NCI-H748 treated with DMSO at 0.1 percent for 48 hours (cell line): ENCODE measurements around the gene REV1.
"Not testable (repeated sequence)": the region's sequence is repeated elsewhere in the genome, so short reads cannot be mapped to it uniquely, and the experiment has no call there.

Experiments
- DNase-seq: peaks from one replicate; lab custom pipeline; 2025; lab: John Stamatoyannopoulos, UW

The REV1 gene

DNA sequence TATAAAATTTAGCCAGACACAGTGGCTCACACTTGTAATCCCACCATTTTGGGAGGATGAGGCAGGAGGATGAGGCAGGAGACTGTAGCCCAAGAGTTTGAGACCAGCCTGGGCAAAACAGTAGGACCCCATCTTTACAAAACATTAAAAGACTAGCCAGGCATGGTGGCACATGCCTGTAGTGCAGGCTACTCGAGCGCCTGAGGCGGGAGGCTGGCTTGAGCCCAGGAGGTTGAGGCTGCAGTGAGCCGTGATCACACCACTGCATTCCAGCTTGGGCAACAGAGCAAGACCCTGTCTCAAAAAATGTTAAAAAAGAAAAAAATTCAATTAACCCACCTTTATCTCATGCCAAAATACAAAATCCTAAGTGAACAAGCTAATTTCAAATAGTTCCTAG lies 4.0 kb downstream of the REV1 start:
- no peak for DNase-seq

DNA sequence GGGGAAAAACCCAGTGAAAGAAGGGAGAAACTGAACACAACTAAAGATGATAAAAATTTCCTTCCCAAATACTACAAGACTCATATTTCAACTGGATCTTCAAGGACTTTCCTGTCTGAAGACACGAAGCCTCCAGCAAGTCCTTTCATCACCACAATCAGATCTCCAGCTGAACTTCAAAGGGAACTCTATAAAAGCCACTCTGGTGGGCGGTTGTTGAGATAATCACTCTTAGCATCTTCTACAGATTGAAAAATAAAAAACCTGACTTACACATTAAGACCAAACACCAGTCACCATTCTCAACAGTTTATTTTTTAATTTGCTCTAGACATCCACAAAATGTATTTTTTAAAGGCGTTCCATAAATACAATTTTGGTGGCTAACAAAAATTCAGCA lies 4.4 kb downstream of the REV1 start:
- no peak for DNase-seq

DNA sequence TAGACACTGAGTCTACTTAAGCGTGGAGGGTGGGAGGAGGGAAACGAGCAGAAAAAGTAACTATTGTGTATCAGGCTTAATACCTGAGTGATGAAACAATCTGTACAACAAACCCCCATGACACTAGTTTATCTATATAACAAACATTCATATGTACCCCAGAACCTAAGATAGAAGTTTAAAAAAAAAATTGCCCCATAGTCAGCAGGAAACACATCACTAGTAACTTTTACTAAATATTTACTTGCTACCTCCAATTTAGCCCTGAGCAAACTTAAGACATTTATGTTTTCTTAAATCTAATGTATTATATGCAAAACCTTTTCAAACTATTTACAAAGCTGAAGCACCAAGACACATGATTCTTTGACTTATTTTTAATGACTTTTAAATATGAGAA lies 5.6 kb downstream of the REV1 start:
- DNase-seq, result no peak

DNA sequence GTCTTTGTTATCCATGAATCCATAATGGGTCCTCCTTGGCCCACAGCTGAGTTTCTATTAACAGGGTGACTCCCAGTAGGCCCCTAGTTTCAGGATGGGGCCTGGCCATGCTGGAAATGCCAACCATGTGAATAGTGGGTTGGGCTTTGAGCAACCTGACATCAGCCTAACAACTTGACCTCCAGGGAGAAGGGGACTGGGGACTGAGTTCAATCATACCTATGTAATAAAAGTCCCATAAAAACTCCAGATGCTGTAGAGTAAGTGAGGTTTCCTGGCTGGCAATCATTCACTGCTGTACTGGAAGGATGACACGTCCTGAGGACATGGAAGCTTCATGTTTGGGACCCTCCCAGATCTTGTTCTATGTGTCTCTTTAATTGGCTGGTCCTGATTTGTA lies 7.9 kb downstream of the REV1 start:
- DNase-seq, result no peak

DNA sequence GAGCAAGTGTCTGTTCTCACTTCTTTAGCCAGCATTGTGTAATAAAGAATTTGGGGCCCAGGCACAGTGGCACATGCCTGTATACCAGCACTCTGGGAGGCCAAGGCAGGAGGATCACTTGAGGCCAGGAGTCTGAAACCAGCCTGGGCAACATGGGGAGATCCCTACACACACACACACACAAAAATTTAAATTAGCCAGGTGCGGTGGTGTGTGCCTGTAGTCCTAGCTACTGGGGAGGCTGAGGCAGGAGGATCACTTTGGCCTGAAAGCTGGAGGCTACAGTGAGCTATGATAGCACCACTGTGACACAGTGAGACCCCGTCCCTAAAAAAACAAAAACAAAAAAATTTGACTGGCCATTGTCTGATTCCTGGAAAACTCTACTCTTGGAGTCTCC lies 8.3 kb downstream of the REV1 start:
- DNase-seq, result no peak

DNA sequence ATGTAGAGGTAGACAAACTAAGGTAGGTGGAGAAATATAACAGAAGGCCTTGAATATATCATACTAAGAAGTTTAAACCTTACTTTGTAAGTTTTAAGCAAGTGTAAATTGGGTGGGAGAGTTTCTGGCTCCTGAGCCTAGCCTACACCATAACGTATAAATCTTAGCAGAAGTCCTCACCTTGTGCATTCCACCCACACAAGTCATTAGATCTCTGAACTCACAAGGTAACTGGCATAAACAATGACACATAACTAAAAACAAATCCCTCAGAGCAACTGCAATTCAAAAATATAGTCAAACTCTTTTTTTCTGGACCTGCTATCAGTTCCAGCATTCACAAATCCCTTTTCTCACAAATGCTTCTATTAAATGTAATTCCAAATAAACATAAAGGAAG lies 9.4 kb downstream of the REV1 start:
- no peak for DNase-seq

DNA sequence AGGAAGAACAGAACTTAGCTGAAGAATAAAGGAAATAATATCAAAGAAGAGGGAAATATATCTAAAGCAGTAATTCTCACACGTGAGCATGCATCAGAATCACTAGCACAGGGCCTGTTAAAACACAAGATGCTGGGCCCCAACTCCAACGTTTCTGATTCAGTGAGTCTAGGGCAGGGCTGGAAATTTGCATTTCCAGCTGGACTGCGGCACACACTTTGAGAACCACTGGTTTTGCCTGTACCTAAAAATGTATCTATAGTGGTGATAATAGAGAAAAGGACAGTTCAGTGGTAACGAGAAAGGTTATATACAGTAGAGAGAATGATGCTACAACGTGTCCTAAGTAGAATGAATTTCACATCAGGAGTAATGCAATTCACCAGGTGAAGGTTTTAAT lies 11.2 kb downstream of the REV1 start:
- DNase-seq, result no peak

DNA sequence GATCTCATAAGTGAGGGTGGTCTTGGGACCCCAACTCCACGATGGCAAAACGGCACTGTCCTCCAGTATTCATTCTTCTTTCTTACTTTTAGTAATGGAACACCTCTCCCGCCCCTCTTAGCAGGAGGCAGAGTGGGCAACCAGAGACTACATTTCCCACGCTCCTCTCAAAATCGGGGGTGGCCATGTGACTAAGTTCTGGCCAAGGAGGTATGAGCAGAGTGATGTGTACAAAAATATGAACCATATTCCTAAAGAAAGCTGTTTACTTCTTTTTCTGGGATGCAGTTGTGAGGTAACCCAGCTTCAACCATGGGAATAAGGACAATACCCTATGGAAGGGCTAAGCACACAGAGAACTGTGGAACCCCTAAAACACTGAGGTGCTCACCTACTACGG lies 12.8 kb downstream of the REV1 start:
- no peak for DNase-seq

DNA sequence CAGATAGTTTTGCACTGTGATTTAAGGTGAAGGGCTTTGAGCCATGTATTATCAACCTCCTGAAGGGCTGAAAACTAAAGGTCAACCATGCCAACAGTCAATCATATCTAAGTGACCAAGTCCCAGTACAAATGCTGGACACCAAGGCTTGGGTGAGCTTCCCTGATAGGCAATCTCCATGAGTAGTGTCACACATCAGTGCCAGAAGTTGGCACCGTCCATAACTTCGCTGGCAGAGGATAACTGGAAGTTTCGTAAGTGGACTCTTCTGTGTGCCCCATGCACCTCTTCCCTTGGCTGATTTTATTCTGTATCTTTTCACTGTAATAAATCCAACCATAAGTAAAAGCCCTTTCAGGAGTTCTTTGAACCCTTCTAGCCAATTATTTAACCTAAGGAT lies 13.2 kb downstream of the REV1 start:
- no peak for DNase-seq

DNA sequence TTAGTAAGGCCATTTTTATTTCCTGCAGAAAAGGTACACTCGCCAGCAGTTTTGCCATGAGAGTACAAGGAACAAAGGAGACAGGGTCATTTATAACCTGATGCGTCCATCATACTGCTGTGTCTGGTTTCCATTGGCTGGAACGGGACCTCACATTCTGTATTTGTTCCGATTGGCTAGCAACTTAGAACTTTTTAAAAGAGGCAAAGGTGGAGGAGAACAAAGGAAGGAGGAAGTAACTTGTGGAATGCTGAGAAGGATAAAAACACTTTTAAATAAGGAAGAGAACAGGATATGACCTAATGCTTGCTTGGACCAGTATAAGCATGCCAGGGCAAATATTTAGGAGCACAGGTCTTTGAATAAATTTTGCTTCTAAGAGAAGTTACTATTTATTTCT lies 14.7 kb downstream of the REV1 start:
- DNase-seq, result not testable (repeated sequence)

DNA sequence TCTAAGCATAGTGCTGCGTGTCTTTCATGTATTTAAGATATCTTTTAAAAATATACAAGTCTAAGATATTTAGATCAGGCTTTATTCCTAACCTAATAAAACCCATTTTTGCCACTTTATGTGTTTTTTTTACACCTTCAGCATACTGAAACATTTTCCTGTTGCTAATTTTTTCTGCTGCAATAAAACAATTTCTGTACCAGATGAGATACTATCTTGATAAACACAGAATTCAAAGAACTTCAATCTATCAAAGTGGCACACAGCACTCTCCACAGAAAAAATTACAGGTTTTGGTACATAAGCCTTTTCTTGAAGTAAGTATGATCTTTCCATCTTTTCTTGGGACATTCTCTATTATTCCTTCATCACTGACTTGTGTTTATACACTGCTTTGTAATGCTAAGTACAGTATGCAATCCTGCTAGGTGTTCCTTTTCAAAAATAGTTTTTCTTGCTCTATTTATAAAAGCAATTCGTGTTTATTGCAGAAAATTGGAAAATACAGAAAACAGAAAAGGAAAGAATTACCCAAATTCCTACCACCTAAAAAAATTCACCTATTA lies 16.2 kb downstream of the REV1 start:
- no peak for DNase-seq

DNA sequence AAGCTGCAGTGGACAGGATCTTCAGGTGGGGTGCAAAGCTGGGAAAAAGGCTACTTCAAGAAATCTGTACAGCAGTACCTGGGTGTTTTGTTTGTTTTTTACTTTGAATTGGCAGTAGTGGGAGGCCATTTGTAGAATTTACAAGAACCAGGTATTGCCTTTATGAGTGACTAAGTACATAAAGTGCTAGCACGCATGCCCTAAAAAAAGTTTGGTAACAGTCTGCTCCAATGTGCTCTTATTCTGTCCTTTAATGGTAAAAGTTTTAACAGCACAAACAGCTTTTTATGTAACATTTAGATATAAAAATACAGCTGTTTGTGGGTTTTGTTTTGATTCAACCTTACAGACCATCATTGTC lies 17.2 kb downstream of the REV1 start:
- DNase-seq, result no peak

DNA sequence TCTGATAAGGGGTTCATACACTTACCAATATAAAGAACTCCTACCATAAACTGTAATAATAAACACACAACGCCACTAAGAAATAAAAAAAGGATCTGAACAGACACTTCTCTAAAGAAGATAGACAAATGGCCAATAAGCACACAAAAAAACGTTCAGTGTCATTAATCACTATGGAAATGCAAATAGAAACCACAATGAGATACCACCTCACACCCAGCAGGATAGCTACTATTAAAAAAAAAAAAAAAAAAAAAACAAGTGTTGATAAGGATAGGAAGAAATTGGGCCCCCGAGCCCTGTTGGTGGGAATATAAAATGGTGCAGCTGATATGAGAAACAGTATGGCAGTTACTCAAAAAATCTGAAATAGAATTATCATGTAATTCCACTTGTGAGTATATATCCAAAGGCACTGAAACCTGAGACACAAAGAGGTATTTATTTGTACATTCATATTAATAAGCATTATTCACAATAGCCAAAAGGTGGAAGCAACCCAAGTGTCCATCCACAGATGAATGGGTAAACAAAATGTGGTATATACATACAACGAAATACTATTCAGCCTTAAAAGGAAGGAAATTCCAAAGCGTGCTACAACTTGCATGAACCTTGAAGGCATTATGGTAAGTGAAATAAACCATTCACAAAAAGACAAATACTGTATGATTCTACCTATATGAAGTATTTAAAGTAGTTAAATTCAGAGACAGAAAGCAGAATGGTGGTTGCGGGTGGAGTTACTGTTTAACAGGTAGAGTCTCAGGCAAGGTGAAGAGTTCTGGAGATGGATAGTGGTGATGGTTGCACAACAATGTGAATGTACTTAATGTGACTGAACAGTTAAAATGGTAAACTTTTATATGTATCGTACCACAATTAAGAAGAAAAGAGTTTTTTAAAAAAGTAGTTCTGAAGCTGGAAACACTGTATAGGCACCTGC lies 17.9 kb downstream of the REV1 start:
- peak; percentile 16 for DNase-seq

DNA sequence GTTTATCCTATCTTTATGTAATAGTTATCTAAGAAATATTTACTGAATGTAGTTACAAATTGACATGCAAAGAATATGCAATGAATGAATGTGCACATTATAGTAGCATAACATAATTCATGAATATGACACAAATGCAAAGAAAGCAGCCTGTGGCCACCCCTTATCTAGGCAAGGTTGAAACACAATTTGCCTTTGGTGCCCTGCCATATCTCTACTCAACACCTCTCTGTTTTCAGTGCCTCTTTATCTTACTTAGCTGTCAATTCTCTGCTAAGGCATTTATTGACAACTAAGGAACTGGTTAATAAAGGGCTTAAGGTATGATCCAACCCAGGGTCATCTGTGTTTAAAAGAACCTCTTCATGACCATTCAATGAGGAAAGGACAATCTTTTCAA lies 18.9 kb downstream of the REV1 start:
- DNase-seq, result no peak

DNA sequence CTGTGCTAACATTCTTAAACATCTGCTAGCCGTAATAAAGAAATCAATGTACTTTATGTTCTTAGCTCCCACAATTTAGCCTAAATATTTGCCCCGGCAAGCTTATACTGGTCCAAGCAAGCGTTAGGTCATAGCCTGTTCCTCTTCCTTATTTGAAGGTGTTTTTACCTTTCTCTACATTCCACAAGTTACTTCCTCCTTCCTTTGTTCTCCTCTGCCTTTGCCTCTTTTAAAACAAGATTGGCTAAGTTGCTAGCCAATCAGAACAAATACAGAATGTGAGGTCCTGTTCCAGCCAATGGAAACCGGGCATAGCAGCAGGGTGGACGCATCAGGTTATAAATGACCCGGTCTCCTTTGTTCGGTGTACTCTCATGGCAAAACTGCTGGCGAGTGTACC lies 19.4 kb downstream of the REV1 start:
- DNase-seq, result not testable (repeated sequence)

DNA sequence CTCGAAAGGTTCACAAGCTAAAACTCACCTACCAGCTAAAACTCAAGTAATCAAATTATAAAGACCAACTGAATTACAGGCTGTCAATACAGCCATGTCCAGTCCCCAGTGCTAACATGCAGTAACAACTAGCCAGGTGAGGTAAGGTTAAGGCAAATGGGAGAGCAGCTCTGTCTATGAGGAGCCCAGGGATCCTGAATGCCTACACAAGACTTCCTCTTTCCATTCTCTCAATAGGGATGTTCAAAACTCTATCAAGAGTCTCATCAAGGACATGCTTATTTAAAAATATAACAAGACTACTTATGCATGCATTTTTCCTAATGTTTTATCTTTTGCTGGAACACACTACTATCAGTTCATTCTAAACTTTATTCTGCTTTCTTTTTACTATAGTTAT lies 20.4 kb downstream of the REV1 start:
- no peak for DNase-seq

DNA sequence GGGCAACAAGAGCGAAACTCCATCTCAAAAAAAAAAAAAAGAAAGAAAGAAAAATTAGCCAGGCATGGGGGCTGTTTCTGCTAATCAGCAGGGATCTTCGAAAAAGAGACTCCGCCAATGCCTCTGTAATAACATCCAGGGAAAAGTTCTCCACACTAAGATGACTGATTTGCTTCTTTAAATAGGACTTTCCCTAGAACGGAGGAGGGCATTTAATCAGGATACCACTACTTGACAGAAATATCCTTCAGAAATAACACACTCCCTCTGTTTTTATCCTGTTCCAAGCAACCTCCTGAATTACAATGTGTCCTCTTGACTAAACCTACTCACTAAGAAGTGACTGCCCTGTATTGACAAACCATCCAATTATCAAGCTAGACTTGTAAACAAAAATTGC lies 21.7 kb downstream of the REV1 start:
- no peak for DNase-seq

DNA sequence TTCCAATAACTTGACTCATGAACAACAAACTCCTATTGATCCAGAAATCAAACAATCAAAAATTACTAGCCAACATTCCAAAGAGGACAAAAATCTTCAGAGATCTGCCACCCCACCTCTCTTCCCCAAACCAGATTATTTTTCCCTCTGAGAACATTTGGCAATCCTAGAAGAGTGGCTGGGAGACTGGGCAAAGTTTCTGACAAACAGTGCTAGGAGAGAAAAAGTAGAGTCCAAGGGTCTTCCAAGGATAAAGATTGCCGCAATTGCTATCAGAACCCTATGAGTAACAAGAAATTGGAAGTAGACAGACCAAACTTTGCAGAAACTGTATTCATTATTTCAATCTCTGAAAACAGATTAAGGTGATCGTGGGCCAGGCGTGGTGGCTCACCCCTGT lies 22.4 kb downstream of the REV1 start:
- no peak for DNase-seq

DNA sequence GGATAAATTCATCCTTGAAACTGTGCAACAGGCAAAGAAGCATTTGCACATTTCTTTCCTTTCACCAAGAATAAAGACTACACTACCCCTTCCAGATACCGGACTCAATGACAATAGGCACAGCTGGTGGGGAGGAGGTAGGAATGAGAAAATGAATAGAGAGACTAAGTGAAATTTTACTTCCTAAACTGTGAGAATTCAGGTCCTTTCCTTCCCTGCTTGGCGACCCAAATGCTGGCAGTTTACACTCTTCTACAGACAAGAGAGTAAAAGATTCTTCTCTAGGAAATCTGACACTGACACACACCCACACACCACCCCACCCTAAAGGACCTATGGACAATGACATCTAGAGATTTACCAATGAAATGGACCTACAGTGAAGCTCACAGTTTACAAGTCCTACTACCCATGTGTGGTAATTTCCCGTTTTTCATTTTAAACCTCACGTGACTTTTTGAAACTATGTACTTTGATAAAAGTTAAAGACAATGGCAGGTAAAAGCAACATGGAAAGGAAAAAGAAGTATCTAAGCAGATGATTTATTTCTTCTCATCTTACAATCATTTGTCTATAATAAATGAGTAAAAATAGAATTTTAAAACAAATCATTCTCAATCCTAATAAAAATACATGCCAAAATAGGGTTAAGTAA lies 27.9 kb downstream of the REV1 start:
- DNase-seq, result no peak

DNA sequence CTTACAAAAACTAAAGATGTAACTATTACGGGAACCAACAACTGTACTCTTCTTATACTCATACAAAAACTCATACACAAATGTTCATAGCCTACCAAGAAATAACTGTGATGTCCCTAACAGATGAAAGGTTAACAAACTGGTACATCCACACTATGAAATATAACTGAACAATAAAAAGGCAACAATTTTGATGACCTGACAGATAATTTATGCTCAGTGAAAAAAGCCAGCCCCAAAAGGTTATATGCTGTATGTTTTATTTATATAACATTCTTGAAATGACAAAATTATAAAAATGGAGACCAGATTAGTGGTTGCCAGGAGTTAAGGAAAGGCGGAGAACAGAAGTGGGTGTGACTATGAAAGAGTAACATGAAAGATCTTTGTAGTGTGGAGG lies 31.3 kb downstream of the REV1 start:
- no peak for DNase-seq

DNA sequence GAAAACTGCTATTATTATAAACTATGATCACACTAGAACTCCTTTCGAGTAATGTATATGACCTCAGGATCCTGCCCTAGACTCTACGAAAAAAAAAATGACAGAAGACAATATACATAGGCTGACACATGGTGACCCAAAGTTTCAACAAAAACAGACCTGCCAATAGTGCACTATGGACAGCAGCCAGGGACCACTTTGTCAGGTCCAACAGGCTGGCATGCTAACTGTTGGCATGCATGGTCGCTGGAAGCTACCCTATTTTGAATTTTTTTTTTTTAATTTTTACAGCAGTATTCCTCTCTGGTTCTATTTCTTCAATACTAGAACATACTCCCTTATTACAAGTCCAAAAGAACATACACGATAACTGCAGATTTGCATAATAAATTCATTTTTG lies 38.1 kb downstream of the REV1 start:
- DNase-seq, result no peak

DNA sequence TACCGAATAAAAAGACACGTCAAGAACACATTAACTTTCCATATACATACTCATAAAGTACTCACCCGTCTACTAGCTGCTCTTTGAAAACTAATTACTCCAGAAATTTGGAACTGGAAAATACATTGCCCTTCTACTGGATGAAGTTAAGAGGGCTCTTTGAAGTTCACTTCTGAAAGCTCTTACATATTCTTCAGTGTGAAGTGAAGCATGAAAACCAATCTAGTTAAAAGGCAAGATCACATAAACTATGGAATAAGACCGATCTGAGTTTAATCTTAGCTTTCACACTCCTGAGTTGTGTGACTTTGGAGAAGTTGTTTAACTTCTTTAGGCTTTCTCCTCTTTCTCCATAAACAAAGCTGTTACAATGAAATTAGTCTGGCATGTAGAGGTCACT lies 38.5 kb downstream of the REV1 start:
- DNase-seq, result no peak

DNA sequence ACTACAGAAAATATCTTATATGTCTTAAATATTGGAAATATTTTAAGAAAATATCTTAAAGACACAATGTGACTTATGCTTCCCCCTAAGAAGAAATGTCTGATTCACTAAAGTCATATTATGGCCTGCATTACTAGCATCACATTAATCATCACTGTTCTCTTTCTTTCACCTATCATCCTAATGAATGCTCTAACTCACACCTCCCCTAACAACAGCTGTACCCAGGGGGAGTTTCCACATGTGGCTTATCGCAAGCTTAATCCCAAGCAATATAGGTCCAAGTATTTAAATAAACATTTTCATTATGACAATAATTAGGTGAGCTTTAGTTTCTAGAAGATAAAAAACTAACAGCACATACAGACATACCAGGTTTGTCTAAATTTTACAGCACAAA lies 39.6 kb downstream of the REV1 start:
- no peak for DNase-seq
